GM18867 (cell line): ENCODE measurements around the gene DGKZ.
A peak's percentile ranks its signal among the peaks of the same experiment; 100 is the strongest.

Source experiments
- ATAC-seq: cut with Tn5 transposase; IDR thresholded peaks from one replicate; pipeline ENCODE4 v1.9.1; 2021; ENCODE audit warnings: mild to moderate bottlenecking, moderate library complexity; ENCODE audit not compliant: unreplicated experiment

DGKZ gene

DNA sequence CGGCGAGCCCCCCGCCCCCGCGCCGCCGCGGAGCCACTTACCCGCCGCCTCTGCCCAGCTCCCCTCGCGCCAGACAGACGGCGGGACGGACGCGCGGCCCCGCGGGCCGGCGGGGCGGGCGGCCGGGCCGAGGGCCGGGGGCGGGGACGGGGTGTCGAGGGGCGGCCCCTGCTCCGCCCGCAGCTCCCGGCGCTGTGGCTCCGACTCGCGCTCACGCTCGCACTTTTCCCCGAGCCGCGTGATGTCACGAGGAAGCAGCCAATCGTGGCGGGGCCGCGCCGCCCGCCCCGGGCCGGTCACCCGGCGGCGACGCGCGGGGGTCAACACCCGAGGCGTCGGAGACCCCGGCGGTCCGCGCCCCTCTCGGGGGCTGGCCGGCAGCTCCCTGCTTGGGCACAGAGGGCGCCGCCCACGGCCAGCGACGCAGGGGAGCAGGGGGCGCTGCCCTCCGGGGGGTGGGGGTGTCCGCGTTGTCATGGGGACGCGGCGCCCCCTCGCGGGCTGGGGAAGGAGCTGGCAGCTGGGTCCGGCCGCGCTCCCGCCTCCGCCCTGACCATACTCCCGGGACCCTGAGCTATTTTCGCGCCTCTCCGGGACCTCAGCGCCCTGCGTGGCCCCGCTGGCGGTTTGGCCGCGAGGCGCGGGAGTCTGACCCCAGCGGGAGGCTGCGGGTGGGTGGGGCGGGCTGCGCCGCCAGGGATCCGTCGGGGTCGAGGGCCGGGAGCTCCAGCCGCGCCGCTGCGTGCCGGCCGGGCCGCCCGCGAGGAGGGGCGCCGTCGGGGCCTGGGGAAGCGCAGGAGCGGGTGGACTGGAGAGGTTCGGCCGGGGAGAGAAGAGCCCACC lies 44.5 kb downstream of the DGKZ start, which contains the start of gene CHRM4:
Gene CHRM4, minus strand, starts transcription at position 199 of the 843 bp plus-strand sequence. CDS start 5,219 bp downstream, outside the sequence.
- ATAC-seq = no peak

DNA sequence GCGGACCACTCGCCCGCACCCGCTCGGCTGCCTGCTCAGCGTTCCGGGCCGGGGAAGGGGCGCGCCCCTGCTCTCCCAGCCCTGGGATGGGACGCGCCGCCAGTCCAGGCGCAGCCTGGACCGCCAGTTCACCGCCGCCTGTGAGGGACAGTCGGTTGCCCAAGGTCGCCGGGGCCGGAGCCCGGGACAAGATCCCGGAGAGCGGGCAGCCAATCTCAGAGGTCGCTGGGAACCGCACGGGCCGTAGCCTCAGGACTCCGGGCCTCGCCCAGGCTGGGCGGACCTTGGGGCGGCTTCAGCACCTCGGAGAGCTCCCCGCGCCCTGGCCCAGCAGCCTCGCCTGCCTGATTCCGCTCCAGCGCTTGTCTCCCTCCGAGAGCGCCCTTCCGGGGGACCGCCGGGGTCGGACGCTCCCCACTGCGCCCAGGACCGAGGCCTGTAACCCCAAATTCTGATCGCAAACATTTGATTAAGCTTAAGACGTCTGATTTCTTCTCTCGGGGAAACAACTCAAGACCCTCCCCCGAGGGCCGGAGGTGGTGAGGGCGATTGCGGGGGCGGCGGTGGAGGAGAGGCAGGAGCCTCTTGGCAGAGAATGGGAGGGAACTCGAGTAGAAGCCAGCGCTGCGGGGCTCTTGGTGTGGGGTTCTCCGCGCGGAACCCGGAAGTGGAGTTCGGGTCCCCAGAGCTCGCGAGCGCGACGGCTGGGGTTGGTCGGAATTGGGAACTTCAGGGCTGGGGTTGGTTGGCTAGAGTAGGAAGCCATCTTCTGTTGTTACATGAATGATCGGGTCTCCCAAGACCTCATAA lies 45.4 kb downstream of the DGKZ start:
- peak; percentile 64 for ATAC-seq

- no peak for ATAC-seq
Observed at GRCh38 chr11:46393231-46393616, 46.0 kb downstream of the DGKZ start.

GRCh38 chr11:46393759-46394158 lies 46.5 kb downstream of the DGKZ start:
- no peak for ATAC-seq

GRCh38 chr11:46397526-46397925 lies 50.3 kb downstream of the DGKZ start:
- ATAC-seq = no peak

DNA sequence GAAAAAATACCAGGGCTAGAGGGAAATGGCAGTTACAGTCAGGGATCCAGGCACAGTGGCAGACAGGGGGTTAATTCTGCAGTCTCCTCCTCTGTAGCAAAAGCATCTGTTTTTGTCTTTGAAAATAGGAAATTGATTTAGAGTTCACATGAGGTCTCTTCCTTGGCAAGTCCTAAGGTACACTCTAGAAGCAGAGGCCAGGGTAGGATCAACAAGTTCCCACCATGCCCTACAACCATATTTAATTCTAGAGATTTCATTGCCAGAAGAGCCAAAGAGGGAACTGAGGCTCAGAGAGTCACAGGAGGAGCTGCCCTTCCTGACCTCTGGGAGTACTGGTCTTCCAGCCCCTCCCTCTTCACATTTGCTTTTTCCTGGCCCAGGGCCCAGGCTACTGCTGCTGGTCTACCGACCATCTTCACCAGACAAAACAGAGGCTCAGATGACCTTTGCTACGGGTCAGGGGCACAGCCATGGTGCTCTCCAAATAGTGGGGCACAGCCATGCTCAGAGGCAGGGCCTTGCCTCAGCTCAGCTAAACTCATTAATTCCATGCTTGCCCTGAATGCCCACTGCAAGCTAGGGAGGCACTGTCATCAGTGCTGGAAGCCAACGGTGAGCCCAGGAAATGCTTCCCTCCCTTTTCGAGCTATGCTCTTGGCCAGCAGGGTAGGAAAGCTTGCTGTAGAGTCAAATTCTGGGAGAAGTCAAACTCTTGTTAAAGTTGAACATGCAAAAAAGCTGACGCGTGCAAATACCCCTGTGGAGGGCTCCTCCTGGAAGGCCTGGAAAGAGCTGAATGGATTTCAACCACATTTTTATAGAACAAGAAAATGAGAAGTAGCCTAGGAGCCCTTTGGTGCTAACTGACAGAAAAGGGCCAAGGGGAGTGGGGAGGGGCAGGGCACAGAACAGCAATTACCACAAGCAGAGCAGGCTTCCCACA lies 56.0 kb downstream of the DGKZ start:
- ATAC-seq = no peak

GRCh38 chr11:46404476-46405017 lies 57.3 kb downstream of the DGKZ start:
- no peak for ATAC-seq

DNA sequence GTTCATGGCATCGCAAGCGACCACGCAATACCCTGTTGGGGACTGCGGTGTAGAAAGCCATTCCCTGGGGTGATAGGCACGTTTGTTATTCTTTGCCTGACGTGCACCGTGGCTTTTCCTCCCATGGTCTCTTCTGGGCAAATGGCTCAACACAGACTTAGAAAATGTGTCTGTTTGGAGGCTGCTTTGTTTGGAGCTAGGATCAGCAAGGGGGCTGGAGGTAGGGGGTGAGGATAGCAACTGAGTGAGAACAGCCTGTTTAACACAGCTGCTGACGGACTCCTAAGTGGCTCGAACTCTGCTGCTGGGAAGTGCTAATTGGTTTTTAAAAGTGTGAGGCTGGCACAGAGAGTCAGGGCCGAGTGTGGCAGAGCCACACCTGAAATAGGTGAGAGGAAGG lies 60.4 kb downstream of the DGKZ start:
- ATAC-seq = no peak

- ATAC-seq = no peak
Observed at GRCh38 chr11:46408407-46408986, 61.2 kb downstream of the DGKZ start.

GRCh38 chr11:46410021-46410420 lies 62.8 kb downstream of the DGKZ start:
- ATAC-seq = no peak

GRCh38 chr11:46413760-46414465 lies 66.7 kb downstream of the DGKZ start:
- no peak for ATAC-seq

GRCh38 chr11:46414466-46414796 lies 67.2 kb downstream of the DGKZ start:
- ATAC-seq = no peak

DNA sequence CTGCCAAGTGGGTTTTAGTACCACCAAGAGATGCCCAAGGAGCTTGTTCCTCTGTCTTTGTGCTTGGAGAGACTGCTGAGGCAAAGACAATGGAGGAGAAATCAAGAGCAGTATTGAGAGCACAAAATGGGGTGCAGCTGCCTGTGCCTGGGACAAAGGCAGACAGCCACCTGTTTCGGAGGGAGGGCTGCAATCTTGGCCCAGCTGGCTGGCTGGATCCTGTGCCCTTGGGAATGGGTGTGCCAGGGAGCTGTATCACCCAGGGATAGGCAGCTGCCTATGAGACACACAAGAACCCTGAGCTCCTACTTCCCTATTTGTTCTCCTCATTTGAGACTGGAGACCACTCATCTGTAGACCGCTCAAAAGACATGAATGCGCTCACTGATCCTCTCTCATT lies 67.6 kb downstream of the DGKZ start:
- ATAC-seq = no peak

DNA sequence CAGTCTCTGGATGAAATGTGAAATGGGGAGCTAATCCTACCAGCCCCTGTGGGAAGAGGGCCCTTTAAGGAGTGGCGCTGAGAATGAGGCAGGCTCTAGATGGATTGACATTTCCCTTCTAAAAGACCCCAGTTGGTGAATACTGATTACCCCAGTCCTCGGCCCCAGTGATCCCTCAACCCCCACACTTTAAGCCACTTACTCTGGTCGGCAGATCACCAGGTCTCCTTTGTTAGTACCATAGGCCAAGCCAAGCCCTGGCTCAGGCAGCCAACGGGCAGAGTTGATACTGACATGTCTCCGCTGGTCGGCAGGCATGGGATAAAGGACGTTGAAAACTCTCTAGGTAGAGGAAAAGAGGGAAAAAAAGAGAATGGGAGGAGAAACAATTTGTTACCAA lies 70.4 kb downstream of the DGKZ start:
- ATAC-seq = no peak

DNA sequence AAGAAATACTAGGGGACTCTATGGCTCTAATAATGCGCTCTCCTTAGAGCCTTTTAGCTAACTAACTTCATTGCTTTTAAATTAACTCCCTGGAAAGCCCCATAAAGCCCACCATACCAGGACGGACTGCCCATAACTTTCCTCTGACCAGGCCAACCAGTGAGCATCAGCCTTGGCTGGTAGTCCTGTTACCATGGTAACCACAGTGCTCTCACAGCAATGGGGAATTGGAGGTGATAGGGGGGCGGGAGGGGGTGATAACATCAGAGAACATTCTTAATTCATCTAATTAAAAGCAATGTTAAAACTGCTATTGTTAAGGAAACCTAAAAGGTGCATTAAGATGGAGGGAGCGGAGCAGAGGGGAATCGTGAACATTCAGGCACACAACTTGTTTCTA lies 71.5 kb downstream of the DGKZ start:
- no peak for ATAC-seq

DNA sequence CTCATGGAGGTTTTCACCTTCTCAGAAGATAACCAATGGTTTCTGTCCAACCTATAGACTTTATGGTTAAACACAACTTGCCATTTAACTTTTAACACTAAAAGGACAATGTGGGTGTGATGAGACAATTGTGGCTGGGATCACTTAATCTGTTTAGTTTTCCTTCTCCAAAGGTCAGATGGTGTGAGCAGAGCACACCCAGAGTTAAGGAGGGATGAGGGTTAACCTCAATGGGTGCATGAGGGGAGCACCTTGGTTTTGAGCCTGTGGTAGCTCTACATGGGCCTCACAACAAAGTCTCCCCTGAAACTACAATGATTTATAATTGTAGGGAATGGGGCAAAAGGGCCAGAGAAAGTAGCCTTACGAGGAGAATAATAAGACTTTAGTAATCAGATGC lies 73.2 kb downstream of the DGKZ start:
- ATAC-seq = no peak

DNA sequence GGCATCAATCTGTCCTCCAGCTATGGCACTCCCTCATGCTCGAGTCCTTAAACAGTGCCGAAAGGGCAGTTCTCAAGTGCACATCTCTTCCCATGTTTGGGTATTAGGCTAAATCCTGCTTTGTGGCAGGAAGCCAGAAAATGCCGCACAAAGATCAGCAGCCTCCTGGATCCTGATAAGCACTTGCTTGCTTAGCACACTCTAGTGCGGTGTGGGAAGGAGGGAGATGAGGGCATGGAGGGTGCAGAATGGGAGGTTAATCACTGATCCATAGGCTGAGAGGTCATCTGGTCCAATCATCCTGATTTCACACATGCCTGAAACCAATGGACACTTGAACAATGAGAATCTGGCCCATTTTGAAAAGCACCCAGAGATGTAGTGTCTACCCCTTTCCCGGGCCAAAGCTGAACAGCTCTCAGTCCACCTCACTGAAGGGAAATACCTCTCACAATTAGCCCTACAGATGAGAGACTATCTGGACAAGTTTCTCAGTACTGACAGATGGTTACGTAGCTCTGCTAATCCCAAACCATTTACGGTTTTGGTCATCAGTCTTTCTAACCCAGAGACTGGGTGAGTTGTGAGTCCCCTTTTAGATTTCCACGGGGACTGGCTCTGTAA lies 74.1 kb downstream of the DGKZ start:
- ATAC-seq = no peak

DNA sequence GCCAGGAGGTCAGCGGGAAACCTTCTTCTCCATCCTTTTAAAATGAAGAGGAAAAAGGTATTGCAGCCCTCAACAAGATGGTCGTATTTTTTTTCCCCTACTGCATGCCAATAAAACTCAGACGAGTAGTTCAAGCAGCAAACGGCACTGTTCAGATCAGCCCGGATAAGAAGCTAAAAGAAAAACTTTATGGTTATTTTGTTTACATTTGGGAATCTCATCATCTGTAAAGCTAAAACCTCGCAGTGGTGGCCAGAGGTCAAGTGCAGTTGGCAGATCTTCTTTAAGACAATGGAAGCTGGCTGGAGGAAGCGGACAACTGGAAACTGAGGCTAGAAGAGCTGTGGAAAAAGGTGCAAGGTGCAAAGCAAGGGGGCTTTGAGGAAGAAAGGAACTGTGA lies 75.3 kb downstream of the DGKZ start:
- ATAC-seq = no peak

- no peak for ATAC-seq
Observed at GRCh38 chr11:46426233-46426991, 79.1 kb downstream of the DGKZ start.
